Activated T-cell treated with anti-CD3 and anti-CD28 coated beads, Interleukin-2, amount 50 U/mL, for 48 hours (primary cell): ENCODE measurements around the gene MAML3.

ENCODE experiments used
- DNase-seq, 2 experiments: peaks; one replicate each; pipeline ENCODE4 v3.0.0-alpha.2; 2020

The MAML3 gene

DNA sequence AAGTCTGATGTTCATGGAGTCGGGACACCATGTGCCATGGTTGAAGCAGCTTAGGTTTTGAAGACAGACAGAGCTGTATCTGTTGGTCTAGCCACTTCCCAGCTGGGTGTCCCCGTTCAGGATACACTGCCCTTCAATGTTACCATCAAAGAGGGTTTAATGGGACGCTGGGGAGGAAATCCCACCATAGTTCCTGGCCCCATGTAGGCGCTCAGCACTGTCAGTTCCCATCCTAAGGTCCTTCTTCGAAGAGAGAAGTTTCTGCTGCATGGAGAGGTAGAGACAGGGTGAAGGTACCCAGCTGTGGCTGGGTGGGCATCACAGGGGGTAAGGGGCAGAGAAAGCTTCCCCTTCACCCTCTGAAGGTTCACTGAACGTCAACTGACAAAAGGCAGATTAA lies 484.6 kb downstream of the MAML3 start:
- no peak for DNase-seq

- DNase-seq, result no peak
Measured at GRCh38 chr4:139668658-139669201, 485.3 kb downstream of the MAML3 start.

DNA sequence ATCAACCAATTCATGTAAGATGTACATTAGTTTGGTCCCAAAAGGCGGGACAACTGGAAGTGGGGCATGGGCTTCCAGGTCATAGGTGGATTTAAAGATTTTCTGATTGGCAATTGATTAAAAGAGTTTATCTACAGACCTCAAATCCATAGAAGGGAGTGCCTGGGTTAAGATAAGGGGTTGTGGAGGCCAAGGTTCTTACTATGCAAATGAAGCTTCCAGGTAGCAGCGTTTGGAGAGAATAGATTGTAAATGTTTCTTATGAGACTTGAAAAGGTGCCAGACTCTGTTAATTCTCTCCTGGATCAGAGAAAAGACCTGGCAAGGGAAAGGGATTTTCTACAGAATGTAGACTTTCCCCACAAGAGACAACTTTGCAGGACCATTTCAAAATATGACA lies 485.9 kb downstream of the MAML3 start:
- no peak for DNase-seq
